Measurements from ENCODE around the gene USB1.

USB1 gene

DNA sequence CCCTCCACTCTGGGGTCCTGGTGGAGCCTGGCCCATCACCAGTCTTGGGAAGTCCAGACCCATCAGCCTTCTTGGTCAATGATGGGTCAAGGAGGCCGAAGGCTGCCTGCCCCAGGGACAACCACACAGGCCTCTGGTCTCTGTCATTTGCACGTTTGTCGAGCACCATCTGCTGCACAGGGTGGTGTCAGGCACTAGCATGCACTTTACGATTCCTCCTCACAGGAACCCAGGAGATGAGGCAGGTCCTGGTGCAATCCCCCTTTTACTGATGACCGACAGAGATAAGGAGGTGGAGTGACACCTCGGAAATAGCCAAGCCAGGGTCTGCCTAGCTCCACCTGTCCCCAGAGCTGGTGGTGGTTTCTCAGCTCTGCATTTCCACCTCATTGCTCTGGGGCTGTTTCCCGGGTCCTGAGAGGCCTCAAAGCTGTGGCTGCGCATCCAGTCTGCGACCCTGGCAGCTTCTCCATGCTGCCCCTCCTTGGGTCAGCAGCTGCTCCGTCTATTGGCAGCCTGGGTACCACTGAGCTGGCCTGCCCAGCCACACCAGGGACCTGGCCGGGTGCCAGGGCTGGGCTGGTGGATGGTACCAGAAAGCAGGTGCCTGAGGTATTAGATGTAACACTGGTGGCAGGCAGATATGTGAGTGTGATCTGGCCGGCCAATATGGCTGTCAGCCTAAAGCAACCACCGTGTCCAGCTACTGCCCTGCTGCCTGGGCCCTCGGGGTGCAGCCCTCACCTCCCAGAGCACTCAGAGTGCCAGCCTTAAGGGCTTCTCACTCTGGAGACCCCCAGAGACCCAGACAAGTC, 34.4 kb downstream of the USB1 start:
- no peak for DNase-seq

DNA sequence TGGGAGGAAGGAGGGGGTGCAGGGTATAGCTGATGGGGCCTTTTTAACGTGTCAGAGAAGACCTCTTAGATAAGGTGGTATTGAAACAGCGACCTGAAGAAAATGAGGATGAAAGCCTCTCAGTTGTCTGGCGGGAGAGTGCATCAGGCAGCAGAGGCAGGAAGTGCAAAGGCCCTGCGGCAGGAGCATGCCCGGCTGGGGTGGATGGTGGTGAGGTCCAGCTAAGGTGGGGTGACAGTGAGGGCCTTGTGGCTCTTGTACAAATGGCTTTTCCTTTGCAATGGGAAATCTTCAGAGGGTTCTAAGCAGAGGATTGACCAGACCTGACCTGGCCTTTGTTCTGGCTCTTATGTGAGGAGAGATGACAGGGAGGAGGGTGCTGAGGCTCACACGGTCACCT, 35.7 kb downstream of the USB1 start:
- DNase-seq, result no peak

DNA sequence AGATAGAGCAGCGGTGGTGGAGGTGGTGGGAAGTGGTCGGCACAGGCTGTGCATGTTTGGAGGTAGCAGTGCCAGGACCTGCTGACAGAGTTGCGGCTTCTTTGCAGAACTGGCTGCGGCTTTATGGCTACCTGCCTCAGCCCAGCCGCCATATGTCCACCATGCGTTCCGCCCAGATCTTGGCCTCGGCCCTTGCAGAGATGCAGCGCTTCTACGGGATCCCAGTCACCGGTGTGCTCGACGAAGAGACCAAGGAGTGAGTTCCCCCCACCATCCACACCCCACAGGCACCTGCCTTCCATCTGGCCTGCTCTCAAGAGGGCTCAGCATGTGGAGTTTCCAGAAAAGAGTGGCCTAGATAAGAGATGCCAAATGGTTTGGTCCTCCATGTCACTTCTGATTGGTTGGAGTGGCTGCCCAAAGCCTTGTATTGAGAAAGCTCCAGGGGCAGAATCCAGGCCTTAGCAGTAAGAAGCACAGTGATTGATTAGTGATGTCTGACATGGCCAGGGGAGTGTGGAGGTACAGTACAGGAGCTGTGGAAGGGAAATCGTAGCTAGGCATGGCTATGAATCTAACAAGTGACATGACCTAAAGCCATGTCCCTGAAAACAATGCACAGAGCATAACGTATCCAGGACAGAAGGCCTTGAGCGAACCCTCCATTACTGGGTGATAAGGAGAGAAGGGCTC, 36.3 kb downstream of the USB1 start:
- no peak for DNase-seq

DNA sequence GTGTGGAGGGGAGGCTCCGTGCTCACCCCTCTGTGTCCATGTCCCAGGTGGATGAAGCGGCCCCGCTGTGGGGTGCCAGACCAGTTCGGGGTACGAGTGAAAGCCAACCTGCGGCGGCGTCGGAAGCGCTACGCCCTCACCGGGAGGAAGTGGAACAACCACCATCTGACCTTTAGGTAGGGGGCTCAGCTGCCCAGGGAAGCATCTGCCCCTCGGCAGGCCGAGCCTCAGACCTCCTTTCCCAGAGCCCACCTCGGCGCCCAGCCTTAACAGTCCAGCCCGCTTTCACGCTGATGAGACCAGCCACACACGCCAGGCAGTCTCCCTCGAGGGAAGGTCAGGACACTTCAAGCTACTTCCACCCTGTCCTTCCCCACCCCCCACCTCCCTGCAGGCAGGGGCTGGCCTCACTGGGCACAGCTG, 37.0 kb downstream of the USB1 start:
- DNase-seq, result no peak

- DNase-seq, result no peak
These were observed 38.8 kb downstream of the USB1 start for GRCh38 chr16:58039829-58040495.

GRCh38 chr16:58040496-58040846, 39.3 kb downstream of the USB1 start:
- no peak for DNase-seq

DNA sequence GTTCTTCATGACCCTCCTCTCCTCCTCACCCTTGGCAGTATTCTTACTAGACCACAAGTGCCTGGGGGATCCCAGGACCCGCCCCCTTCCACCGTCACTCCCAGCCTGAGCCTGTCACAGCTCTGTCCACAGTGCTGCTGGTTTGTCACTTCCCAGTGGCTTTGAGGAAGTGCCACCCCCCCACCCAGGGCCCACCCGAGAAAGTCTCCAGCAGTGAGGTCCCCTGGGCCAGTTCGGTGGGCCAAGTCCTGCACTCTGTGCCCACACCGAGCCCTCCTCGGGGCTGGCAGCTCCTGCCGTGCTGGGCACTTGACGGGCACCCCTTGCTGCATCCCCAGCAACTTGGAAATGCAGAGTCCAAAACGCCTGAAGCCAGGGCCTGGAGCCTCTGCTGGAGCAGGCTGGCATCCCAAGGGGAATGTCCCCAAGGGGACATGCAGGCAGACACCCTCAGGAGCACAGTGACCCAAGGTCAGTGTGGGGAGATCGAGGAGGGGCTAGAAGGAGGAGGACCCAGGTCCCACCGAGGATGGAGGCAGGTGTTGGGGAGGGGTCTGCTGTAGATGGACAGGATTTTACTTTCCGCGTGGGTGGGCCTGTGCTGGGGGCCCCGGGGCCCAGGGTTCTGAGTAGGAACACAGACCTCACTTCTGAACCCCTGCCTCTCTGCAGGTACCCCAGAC, 39.9 kb downstream of the USB1 start:
- no peak for DNase-seq

DNA sequence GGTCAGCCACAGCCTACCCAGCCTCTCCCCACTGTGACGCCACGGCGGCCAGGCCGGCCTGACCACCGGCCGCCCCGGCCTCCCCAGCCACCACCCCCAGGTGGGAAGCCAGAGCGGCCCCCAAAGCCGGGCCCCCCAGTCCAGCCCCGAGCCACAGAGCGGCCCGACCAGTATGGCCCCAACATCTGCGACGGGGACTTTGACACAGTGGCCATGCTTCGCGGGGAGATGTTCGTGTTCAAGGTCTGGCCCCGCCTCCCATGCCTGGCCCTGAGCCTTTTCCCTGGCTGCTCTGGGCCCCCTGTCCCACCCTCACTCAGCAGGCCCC, 40.4 kb downstream of the USB1 start:
- no peak for DNase-seq

DNA sequence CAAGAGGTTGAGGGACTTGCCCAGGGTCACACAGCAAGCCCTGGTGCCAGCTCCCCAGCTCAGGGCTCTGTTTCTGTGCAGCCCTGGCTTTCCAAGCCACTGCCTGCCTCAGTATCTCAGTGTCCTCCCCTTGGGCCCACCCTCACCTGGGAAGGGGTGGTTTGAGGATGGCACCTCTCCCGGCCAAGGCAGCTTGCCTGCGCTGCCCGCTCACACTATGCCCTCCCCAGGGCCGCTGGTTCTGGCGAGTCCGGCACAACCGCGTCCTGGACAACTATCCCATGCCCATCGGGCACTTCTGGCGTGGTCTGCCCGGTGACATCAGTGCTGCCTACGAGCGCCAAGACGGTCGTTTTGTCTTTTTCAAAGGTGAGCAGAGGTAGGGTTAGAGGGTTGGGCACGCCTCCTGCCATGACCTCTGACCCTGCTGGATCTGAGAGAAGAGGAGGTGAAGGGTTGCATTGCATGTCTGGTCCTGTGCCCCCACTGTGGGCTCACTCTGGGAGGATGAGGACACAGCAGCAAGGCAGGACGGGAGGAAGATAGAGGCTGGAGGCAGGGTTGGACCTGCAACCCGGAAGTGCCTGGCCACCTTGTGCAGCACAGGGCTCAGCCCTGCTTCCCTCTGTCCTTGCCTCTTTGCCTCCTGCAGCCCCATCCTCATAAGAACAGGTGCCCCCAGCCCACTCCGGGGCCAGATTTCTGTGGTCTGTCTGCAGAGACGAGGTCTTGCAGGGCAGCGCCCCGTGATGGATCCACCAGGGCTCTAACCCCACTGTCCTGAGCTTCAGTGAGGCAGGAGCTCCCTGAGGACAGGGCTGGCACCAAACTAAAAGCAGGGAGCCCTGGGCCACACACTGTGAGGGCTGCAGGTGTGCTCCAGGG, 41.0 kb downstream of the USB1 start:
- DNase-seq, result no peak

DNA sequence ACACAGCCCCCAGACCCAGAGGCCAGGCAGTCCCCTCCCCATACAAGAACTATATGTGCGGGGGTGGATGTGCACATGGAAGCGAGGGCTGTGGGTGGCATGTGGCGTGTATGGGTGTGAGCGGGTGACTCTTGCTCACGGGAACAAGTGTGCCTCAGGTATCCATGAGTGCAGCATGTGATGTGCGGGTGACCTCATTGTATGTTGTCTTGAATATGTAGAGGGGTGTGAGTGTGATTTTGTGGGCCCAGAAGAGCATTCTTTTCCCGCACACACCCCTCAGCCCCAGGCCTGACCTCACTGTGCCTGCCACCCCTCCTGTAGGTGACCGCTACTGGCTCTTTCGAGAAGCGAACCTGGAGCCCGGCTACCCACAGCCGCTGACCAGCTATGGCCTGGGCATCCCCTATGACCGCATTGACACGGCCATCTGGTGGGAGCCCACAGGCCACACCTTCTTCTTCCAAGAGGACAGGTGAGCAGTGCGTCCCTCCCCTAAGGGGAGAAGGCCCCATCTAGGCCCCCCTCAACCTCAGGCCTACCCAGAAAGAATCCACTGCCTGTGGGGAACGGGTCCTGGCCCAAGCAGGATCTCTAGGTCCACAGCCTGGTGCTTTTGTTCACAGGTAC, 41.8 kb downstream of the USB1 start:
- DNase-seq, result no peak

GRCh38 chr16:58043571-58044155, 42.5 kb downstream of the USB1 start:
- no peak for DNase-seq

DNA sequence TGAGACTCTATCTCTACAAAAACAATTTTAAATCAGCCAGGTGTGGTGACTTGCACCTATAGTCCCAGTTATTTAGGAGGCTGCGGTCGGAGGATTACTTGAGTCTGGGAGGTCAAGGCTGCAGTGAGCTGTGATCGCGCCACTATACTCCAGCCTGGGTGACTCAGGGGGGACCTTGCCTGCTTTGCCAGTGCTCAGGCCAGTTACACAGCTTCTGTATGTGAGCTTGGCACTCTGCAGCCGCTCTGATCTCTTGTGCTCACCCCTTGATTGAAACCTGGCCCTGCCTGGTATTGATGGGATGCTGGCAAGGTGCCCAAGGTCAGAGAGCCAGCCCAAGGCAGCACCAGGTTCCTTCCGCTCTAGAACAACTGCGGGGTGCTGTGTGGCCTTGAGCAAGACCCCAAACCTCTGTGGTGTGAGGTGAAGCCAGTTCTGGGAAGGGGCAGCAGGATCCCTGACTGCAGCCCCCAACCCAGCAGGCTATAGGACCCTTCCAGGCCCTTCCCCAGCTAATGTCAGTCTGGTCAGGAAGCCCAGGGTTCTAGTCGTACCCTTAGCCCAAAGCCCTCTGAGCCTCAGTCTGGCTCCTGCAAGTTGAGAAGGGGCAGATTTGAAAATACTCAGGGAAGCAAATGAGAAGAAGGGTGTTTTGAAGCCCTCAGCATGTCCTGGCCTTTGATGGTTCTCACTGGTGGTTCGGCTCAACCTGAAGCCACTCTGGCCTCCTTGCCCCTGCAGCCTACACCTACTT, 43.2 kb downstream of the USB1 start:
- DNase-seq, result no peak

DNA sequence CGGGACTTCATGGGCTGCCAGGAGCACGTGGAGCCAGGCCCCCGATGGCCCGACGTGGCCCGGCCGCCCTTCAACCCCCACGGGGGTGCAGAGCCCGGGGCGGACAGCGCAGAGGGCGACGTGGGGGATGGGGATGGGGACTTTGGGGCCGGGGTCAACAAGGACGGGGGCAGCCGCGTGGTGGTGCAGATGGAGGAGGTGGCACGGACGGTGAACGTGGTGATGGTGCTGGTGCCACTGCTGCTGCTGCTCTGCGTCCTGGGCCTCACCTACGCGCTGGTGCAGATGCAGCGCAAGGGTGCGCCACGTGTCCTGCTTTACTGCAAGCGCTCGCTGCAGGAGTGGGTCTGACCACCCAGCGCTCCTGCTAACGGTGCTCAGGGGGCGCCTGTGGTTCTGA, 43.9 kb downstream of the USB1 start:
- no peak for DNase-seq

- DNase-seq, result no peak
These were observed 45.1 kb downstream of the USB1 start for GRCh38 chr16:58046054-58046881.

GRCh38 chr16:58046936-58047335, 45.7 kb downstream of the USB1 start:
- no peak for DNase-seq

DNA sequence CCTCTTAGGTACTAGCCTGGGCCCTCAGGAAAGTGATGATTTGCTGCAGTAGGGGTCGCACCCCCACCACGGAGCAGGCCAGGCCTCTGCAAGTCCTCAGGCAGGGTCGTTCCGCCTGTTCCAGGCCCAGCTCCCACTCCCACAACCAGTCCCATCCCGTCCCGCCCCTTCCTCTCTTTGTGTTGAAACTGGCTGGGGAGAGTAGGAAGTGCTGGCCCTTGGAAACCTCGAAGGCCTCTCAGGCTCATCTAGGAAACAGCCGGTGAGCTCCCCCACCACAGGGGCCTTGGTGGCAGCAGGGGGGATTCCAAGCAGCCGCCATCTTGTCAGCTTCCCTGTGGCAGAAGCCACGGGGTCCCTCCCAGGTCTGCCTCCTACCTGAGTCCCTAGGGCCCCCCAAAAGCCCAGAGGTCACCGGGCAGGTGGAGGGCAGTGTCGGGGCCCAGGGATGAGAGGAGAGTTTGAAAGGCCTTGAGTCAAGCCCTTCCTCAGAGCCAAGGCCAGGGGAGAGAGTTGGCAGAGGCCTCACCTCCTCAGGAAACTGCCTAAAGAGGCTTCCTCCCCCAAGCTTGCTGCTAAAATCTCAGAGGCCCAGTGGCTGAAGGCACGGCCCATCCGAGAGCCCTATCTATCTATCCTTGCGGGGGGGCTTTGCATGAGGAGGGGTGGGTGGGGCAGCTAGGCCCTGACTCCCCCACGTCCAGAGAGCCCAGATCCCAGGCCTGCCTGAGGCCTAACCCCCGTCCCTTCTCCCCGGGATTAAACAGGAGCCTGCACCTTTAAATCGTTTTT, 46.5 kb downstream of the USB1 start:
- DNase-seq, result no peak

GRCh38 chr16:58048494-58049231, 47.5 kb downstream of the USB1 start:
- no peak for DNase-seq

Data from stimulated activated CD4-positive, alpha-beta T cell treated with anti-CD3 and anti-CD28 coated beads, Interleukin-4, amount 100 ng/mL, for 1 hour (primary cell).